Activated CD8-positive, alpha-beta memory T cell treated with anti-CD3 and anti-CD28 coated beads, Interleukin-2, amount 50 U/mL, for 1 hour (primary cell): ENCODE results near the gene ZNF493.

Experiments used
- DNase-seq: peaks from one replicate; pipeline ENCODE4 v3.0.0-alpha.2; 2020; ENCODE audit errors: extremely low read depth

The ZNF493 gene

GRCh38 chr19:21463449-21464105, 66.6 kb downstream of the ZNF493 start:
- DNase-seq: no peak

- DNase-seq: no peak
Measured at GRCh38 chr19:21466627-21467026, 69.7 kb downstream of the ZNF493 start.

DNA sequence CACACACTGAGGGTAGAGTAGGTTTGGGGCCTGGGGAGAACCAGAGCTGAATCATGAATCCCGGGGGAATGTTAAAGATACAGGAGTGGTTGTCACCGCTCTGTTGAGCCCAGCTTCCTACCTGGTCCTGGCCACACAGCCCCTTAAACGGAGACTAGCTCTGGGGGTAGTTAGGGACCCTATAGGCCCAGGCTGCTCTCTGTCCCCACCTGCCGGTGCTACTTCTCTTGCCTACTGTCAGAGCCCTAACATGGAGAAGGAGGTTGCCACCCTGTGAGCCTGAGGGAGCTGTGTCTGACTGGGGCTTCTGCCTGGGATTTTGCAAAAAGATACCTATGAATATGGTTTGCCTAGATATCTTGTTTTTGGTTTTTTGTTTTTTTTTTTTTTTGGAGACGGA, 71.9 kb downstream of the ZNF493 start:
- DNase-seq: no peak

- no peak for DNase-seq
Measured at GRCh38 chr19:21472507-21472906, 75.6 kb downstream of the ZNF493 start.

GRCh38 chr19:21474671-21475181, 77.8 kb downstream of the ZNF493 start:
- no peak for DNase-seq
